T-helper 9 cell (primary cell): ENCODE results near the gene RIC8B.
"Not testable (repeated sequence)": the region's sequence is repeated elsewhere in the genome, so short reads cannot be mapped to it uniquely, and the experiment has no call there.

Source experiments
- DNase-seq: peaks from one replicate; pipeline ENCODE4 v3.0.0-alpha.2; 2020

The RIC8B gene

DNA sequence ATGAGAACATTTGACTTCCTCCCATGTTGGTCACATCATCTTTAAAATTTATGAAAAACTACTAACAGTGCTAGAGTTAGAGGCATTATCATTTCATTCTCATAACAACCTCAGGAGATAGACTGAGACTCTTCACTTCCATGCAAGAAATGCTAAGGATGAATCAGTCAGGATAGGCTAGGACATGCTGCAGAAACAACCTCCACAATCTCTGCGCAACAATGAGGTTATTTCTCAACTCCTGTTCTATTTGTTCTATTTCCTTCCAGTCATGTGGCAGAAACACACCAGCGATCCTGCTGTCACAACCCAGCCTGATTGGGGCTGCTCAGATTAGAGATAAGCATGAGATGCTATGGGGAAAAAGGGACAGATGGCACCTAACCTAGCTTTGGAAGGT is 132.2 kb downstream of the RIC8B start:
- DNase-seq: no peak

- DNase-seq: no peak
Measured at GRCh38 chr12:106907411-106907810, 132.9 kb downstream of the RIC8B start.

- no peak for DNase-seq
Measured at GRCh38 chr12:106907846-106908245, 133.4 kb downstream of the RIC8B start.

DNA sequence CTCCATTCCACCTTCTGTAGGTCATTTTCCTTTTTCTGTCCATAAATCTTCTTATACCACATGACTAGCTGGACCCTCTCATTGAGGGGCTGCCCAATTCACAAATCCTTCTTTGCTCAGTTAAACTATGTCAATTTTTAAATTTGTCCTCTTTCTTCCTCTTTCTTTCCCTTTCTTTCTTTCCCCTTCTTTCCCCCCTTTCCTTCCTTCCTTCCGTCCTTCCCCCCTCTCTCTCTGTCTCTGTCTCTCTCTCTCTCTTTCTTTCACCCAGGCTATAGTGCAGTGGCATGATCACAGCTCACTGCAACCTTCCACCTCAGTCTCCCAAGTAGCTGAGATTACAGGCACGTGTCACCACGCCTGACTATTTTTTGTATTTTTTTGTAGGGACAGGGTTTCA is 134.1 kb downstream of the RIC8B start:
- DNase-seq: no peak

- no peak for DNase-seq
Measured at GRCh38 chr12:106910202-106910601, 135.7 kb downstream of the RIC8B start.

GRCh38 chr12:106911581-106911980 is 137.1 kb downstream of the RIC8B start:
- no peak for DNase-seq

- no peak for DNase-seq
Measured at GRCh38 chr12:106913456-106913855, 139.0 kb downstream of the RIC8B start.

- DNase-seq: no peak
Measured at GRCh38 chr12:106914796-106915634, 140.5 kb downstream of the RIC8B start.

DNA sequence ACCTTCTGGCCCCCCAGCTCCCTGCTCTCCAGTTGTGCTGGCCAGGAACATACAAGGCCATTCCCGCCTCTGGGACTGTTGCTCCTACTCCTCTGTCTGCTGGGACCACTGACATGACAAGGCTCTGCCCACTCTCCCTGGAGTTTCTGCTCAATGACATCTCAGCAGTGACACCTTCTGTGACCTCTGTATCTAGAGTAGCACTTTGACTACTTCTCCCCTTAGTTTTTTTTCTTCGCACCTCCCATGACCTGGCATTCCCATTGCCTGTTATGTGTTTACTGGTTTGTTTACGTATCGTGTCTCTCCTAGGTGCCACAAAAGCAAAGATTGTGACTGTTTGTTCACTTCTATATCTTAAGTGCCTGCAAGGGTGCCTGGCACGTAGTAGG is 141.1 kb downstream of the RIC8B start:
- DNase-seq: no peak

DNA sequence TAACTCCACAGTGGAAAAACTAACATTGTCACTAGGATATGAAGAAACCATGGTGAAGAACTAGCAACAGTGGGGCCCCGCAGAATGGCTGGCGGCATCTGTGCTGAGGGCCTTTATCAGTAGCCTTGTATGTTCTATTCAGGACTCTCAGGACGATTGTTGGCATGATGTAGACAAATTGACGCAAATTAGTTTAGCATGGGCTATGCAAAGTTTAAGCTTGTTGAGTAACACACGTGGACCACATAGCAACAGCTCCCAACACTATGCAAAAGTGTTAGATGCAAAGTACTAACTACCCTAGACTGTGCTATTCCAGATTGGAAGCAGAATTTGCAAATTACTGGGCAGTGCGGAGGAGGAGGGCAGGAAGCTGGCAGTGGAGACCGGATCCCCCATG is 143.0 kb downstream of the RIC8B start:
- DNase-seq: no peak

DNA sequence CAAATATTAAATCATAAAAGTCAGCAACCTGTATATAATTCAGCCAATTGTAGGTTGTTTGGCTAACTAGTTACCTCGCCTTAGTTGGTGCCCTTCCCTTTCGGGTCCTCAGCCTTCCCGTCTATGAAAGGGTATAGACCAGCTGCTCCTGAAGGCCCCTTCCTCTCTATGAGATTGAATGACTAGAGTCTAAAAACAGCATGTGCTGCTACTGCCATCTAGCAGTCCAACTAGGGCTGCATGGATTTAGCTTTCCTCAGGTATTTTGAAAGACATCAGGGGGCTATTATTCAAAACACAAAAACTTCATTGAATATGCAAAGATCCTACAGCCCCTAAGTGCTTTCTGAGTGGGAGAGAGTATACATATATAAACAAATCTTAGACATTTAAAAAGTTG is 144.3 kb downstream of the RIC8B start:
- DNase-seq: no peak

GRCh38 chr12:106919910-106920544 is 145.5 kb downstream of the RIC8B start:
- peak; percentile 6 for DNase-seq

DNA sequence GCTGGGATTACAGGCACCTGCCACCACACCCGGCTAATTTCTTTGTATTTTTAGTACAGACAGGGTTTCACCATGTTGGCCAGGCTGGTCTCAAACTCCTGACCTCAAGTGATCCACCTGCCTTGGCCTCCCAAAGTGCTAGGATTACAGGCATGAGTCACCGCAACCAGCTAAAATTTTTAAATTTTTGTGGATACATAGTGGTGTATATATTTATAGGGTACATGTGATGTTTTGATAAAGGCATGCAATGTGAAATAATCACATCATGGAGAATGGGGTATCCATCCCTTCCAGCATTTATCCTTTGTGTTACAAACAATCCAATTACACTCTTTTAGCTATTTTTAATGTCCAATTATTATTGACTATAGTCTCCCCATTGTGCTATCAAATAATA is 147.5 kb downstream of the RIC8B start:
- DNase-seq: not testable (repeated sequence)

DNA sequence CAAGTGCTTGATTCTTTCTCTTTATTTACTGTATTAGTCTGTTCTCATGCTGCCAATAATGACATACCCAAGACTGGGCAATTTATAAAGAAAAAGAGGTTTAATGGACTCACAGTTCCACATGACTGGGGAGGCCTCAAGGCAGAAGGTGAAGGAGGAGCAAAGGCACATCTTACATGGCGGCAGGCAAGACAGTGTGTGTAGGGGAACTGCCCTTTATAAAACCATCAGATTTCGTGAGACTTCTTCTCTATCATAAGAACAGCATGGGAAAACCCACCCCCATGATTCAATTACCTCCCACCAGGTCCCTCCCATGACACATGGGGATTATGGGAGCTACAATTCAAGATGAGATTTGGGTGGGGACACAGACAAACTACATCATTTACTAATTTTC is 149.1 kb downstream of the RIC8B start:
- DNase-seq: not testable (repeated sequence)

DNA sequence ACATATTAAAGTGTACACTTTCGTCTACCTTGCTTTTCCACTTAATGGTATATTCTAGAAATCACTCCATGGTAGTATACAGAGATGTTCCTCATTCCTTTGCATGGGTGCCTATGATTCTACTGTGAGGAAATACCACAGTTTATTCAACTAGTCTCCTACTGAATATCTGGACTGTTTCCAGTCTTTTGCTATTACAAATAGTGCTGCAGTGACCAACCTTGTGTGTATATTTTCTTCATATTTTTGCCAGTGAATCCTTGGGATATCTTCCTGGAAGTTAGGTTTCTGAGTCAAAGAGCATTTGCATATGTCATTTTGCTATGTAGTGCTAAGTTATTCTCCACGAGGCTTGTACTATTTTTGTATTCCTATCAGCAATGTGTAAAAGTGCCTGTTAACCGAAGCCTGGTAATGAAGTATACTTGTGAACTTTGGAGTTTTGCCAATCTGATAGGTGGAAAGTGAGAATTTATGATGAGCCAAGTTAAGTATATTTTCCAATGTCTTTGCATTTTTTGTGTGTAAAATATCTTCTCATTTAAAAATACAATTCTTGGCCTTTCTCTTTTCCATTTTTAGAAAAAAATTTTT is 149.9 kb downstream of the RIC8B start:
- no peak for DNase-seq

- no peak for DNase-seq
Measured at GRCh38 chr12:106926657-106927056, 152.2 kb downstream of the RIC8B start.

DNA sequence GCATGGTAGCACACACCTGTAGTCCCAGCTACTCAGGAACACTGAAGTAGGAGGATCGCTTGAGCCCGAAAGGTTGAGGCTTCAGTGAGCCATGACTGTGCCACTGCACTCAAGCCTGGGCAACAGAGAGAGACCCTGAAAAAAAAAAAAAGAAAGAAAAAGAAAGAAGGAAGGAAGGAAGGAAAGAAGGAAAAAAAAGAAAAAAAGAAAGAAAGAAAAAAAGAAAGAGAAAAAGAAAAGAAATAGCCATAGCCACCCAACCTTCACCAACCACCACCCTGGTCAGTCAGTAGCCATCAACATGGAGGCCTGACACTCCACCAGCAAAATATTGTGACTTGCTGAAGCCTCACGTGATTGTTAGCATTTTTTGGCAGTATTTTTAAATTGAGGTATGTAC is 159.8 kb downstream of the RIC8B start:
- DNase-seq: no peak
